H1 (cell line): ENCODE results near the gene LRP1. TPM values are rescaled to one million over a fixed set of nuclear protein-coding genes. Genes with fewer than 3 reads are reported as not detected.

Experiments used
- CTCF ChIA-PET: fragments of 300-600 bp; sonication (Branson Sonifier 250); formaldehyde crosslinking; loops from one replicate; lab custom pipeline; 2021; ENCODE audit not compliant: partially characterized antibody; lab: Charles Lee
- POLR2A ChIA-PET: fragments of 300-600 bp; sonication (Branson Sonifier 250); formaldehyde crosslinking; loops from one replicate; lab custom pipeline; 2021; ENCODE audit warnings: inconsistent platforms; ENCODE audit not compliant: partially characterized antibody; lab: Charles Lee
- DNase-seq, 2 experiments: peaks; one replicate each; pipeline versions ENCODE4 v3.0.0 to v3.0.0-alpha.2; 2010 to 2022; ENCODE audit warnings: low spot score in 2 of 2, low read depth in 1 of 2, mixed read lengths in 1 of 2
- FAIRE-seq: peaks from 2 replicates; lab custom pipeline; 2011; peaks lifted over from hg19 to GRCh38; lab: Jason Lieb, UNC
- H2AFZ ChIP-seq: 2 replicates; pipeline ENCODE4 v1.8.1; 2012; ENCODE audit warnings: low read length, inconsistent platforms
- H2AK5ac ChIP-seq: 2 replicates; pipeline ENCODE4 v1.6.1; 2013; ENCODE audit warnings: low read depth, low read length
- H2BK120ac ChIP-seq: replicated peaks from 2 replicates; pipeline ENCODE3; 2013; ENCODE audit warnings: low read depth, low read length, inconsistent platforms
- H2BK12ac ChIP-seq: 2 replicates; pipeline ENCODE4 v1.6.1; 2013; ENCODE audit warnings: low read depth, low read length
- H2BK15ac ChIP-seq: 2 replicates; pipeline ENCODE4 v1.6.1; 2013; ENCODE audit warnings: low read length
- H2BK20ac ChIP-seq: 2 replicates; pipeline ENCODE4 v1.6.1; 2013; ENCODE audit warnings: low read length
- H2BK5ac ChIP-seq: 2 replicates; pipeline ENCODE4 v1.6.1; 2013; ENCODE audit warnings: low read depth, low read length
- H3K14ac ChIP-seq: 2 replicates; pipeline ENCODE4 v1.6.1; 2013; ENCODE audit warnings: inconsistent platforms; ENCODE audit not compliant: insufficient read length
- H3K18ac ChIP-seq: 2 replicates; pipeline ENCODE4 v1.6.1; 2013; ENCODE audit warnings: low read length; ENCODE audit errors: extremely low read depth
- H3K23ac ChIP-seq: 2 replicates; pipeline ENCODE4 v1.6.1; 2013; ENCODE audit warnings: inconsistent platforms; ENCODE audit not compliant: insufficient read length
- H3K23me2 ChIP-seq: 2 replicates; pipeline ENCODE4 v1.6.1; 2013; ENCODE audit warnings: low read depth, low read length
- H3K27ac ChIP-seq: 2 replicates; pipeline ENCODE4 v1.6.1; 2011; ENCODE audit warnings: low read depth, low read length, inconsistent platforms
- H3K27me3 ChIP-seq, 4 experiments: replicated peaks in 1 of 4; 1 replicate in 1 of 4; 2 replicates in 3 of 4; pipeline versions ENCODE4 v1.6.1 to v1.8.1; 2011 to 2013; ENCODE audit warnings: low read length in 3 of 4, mild to moderate bottlenecking in 3 of 4, inconsistent platforms in 2 of 4, mixed read lengths in 2 of 4, moderate library complexity in 1 of 4; ENCODE audit not compliant: control insufficient read depth in 3 of 4, insufficient read depth in 3 of 4; ENCODE audit errors: extremely low read depth in 1 of 4
- H3K36me3 ChIP-seq, 4 experiments: 2 replicates each; pipeline versions ENCODE4 v1.6.1 to v1.8.1; 2011 to 2013; ENCODE audit warnings: mild to moderate bottlenecking in 4 of 4, low read length in 3 of 4, moderate library complexity in 2 of 4, control low read depth in 1 of 4, inconsistent platforms in 1 of 4; ENCODE audit not compliant: insufficient read depth in 4 of 4, control insufficient read depth in 2 of 4
- H3K4ac ChIP-seq: replicated peaks from 2 replicates; pipeline ENCODE3; 2013; ENCODE audit warnings: low read length, low read depth, mixed read lengths, inconsistent platforms; ENCODE audit not compliant: insufficient read length
- H3K4me1 ChIP-seq, 4 experiments: replicated peaks in 1 of 4; 1 replicate in 1 of 4; 2 replicates in 3 of 4; pipeline versions ENCODE4 v1.6.1 to v1.8.1; 2011 to 2013; ENCODE audit warnings: low read length in 3 of 4, inconsistent platforms in 2 of 4, mixed read lengths in 1 of 4; ENCODE audit not compliant: insufficient read depth in 4 of 4, control insufficient read depth in 3 of 4
- H3K4me2 ChIP-seq, 2 experiments: 2 replicates each; pipeline versions ENCODE4 v1.6.1 to v1.8.1; 2011 to 2013; ENCODE audit warnings: low read depth in 2 of 2, low read length in 2 of 2, control low read depth in 1 of 2, inconsistent platforms in 1 of 2, mild to moderate bottlenecking in 1 of 2; ENCODE audit not compliant: insufficient read depth in 1 of 2
- H3K4me3 ChIP-seq, 4 experiments: fragments of 200-600, 300-600 bp in 1 of 4; sonication (generic), shearing (Covaris generic), sonication (Bioruptor Twin) in 1 of 4; 2 replicates each; pipeline versions ENCODE4 v1.5.1 to v1.8.1; 2011 to 2016; ENCODE audit warnings: low read length in 4 of 4, low read depth in 3 of 4, control low read depth in 2 of 4, inconsistent platforms in 2 of 4, mild to moderate bottlenecking in 2 of 4, mixed read lengths in 1 of 4, moderate library complexity in 1 of 4; ENCODE audit not compliant: insufficient read depth in 2 of 4; ENCODE audit errors: extremely low read depth in 1 of 4
- H3K56ac ChIP-seq: replicated peaks from 2 replicates; pipeline ENCODE3; 2013; ENCODE audit warnings: low read depth, mild to moderate bottlenecking, mixed read lengths, low read length, inconsistent platforms; ENCODE audit not compliant: insufficient read length
- H3K79me1 ChIP-seq: 2 replicates; pipeline ENCODE4 v1.6.1; 2013; ENCODE audit warnings: low read depth, low read length, control low read depth
- H3K79me2 ChIP-seq, 2 experiments: 2 replicates each; pipeline versions ENCODE4 v1.6.1 to v1.8.1; 2012 to 2013; ENCODE audit warnings: low read length in 2 of 2, mild to moderate bottlenecking in 2 of 2, inconsistent platforms in 1 of 2; ENCODE audit not compliant: insufficient read depth in 2 of 2, control insufficient read depth in 1 of 2
- H3K9ac ChIP-seq, 4 experiments: replicated peaks in 1 of 4; 1 replicate in 1 of 4; 2 replicates in 3 of 4; pipeline versions ENCODE4 v1.6.1 to v1.8.1; 2011 to 2013; ENCODE audit warnings: low read depth in 3 of 4, low read length in 3 of 4, control low read depth in 2 of 4, mild to moderate bottlenecking in 2 of 4, moderate library complexity in 2 of 4, inconsistent platforms in 1 of 4; ENCODE audit errors: extremely low read depth in 1 of 4
- H3K9me3 ChIP-seq, 2 experiments: 2 replicates each; pipeline versions ENCODE4 v1.6.1 to v1.8.1; 2012 to 2013; ENCODE audit warnings: mild to moderate bottlenecking in 2 of 2, moderate library complexity in 2 of 2, control low read depth in 1 of 2, inconsistent platforms in 1 of 2, low read depth in 1 of 2, low read length in 1 of 2, mixed read lengths in 1 of 2; ENCODE audit not compliant: insufficient read depth in 2 of 2
- H4K20me1 ChIP-seq, 2 experiments: replicated peaks in 1 of 2; 2 replicates each; pipeline versions ENCODE3 to v1.8.1; 2011 to 2013; ENCODE audit warnings: inconsistent platforms in 2 of 2, low read length in 2 of 2, mild to moderate bottlenecking in 1 of 2; ENCODE audit not compliant: insufficient read depth in 2 of 2, control insufficient read depth in 1 of 2
- H4K5ac ChIP-seq: 2 replicates; pipeline ENCODE4 v1.6.1; 2013; ENCODE audit warnings: low read length, low read depth, mixed read lengths, inconsistent platforms; ENCODE audit not compliant: insufficient read length
- H4K8ac ChIP-seq: 2 replicates; pipeline ENCODE4 v1.8.0; 2013; ENCODE audit warnings: mild to moderate bottlenecking, moderate library complexity, low read length, inconsistent platforms; ENCODE audit not compliant: insufficient read depth; ENCODE audit errors: extremely low read depth
- H4K91ac ChIP-seq: replicated peaks from 2 replicates; pipeline ENCODE3; 2013; ENCODE audit warnings: low read length, mixed read lengths, inconsistent platforms; ENCODE audit not compliant: insufficient read length
- KDM4A ChIP-seq: IDR thresholded peaks from one replicate; pipeline ENCODE4 v1.7.1; 2012; ENCODE audit warnings: low read depth, mild to moderate bottlenecking, moderate library complexity, low read length, inconsistent platforms; ENCODE audit not compliant: severe bottlenecking
- SUZ12 ChIP-seq: fragments of 200-600 bp; sonication (generic); IDR thresholded peaks from 2 replicates; pipeline ENCODE4 v1.6.1; 2012; ENCODE audit warnings: mild to moderate bottlenecking, inconsistent platforms, low read length, moderate library complexity, mixed read lengths
- TAF7 ChIP-seq: optimal IDR thresholded peaks from 2 replicates; pipeline ENCODE3; 2011; ENCODE audit warnings: low read depth, mild to moderate bottlenecking, inconsistent platforms, low read length, moderate library complexity, borderline replicate concordance
- WGBS, 2 experiments: shearing (Covaris generic) in 1 of 2; methylation state at CpG; one replicate each; pipeline versions ENCODE4 v1.1.6 to v1.1.7; 2013 to 2015; ENCODE audit warnings: low lambda C conversion rate in 2 of 2, mixed read lengths in 2 of 2, inconsistent platforms in 1 of 2, low coverage in 1 of 2, missing lambda C conversion rate in 1 of 2; ENCODE audit not compliant: insufficient replicate concordance in 2 of 2, insufficient coverage in 1 of 2, insufficient read length in 1 of 2; ENCODE audit errors: extremely low coverage in 1 of 2, missing lambda C conversion rate in 1 of 2; 5-methylcytosine and 5-hydroxymethylcytosine counted together
- polyA plus RNA-seq, 7 experiments: library from polyadenylated mRNA; depleted of rRNA in 3 of 7; stranded (reverse) in 5 of 7; unstranded in 2 of 7; fragments of >200 nt in 5 of 7; fragments of 200-250 nt in 2 of 7; gene quantifications; 1 replicate in 5 of 7; 2 replicates in 1 of 7; 4 replicates in 1 of 7; pipeline versions ENCODE4 v1.2.1 to v1.2.3, GENCODE V29; 2011 to 2013; ENCODE audit warnings: missing spikeins in 2 of 7, mixed read lengths in 2 of 7
- total RNA-seq: library from RNA; stranded (reverse); fragmentation: NEBNext Ultra II Directional; extraction: Animal tissue kit (Norgen Biotek cat#: 25700); gene quantifications from 2 replicates; pipeline ENCODE4 v1.2.1, GENCODE V29; 2021

LRP1 gene
- total and polyA plus RNA-seq, 2 of the 8 experiments (the other 6 are each of a cell fraction or from before 2014, with no cell fraction given), result 35.3 to 92.5 TPM

GRCh38 chr12:57230381-57231155, 102.3 kb downstream of the LRP1 start:
- Histone ChIP-seq H3K27ac (peak overlapping the region; percentile 85; the same call in 1 of the 2 replicates), H2BK20ac (0 out of 2 replicates have a peak overlapping the region, but pooled peaks have one; percentile 61), H3K36me3 (peaks cover 29 to 42% (median 35%) of the 10 kb centered on the region in 4 experiments), H2AK5ac (peak overlapping the region; percentile 68), H3K56ac (peak overlapping the region; percentile 1), H3K4me2 (peak overlapping the region; percentile 94 to 95), H3K4me3 (peak overlapping the region; percentile 69 to 93 (median 81))
- DNase-seq (no peak), FAIRE-seq (no peak)
- WGBS, 2 experiments, result 58% methylated on average over 10 of the region's 10 CpGs; no CpG with 5 or more reads in 1 of the 2 experiments
- TF ChIP-seq TAF7, result peak; percentile 7
- TF ChIP-seq KDM4A, result peak; percentile 2
- no peak for TF ChIP-seq SUZ12
- TF ChIP-seq, all 59 proteins: peak for 2
- Histone ChIP-seq H4K20me1 (peaks cover 16 to 30% of the 10 kb centered on the region in 2 experiments), H4K5ac (peak overlapping the region; percentile 12), H3K23me2 (peaks cover 14% of the 10 kb centered on the region), H2BK15ac (peak overlapping the region; percentile 75; the same call in 1 of the 2 replicates), H3K4ac (peak overlapping the region; percentile 53), H2BK5ac (peak overlapping the region; percentile 96), H3K23ac (no peak overlapping the region), H3K18ac (peak overlapping the region; percentile 7), H2AFZ (no peak overlapping the region), H3K4me1 (peaks cover 4 to 46% (median 24%) of the 10 kb centered on the region in 4 experiments), H3K14ac (no peak overlapping the region), H3K79me1 (peaks cover 11% of the 10 kb centered on the region), H3K27me3 (peaks cover 4 to 30% (median 24%) of the 10 kb centered on the region in 4 experiments), H4K8ac (peak overlapping the region; percentile 98), H3K9ac (peak overlapping the region; percentile 90 to 99 (median 96)), H2BK120ac (no peak overlapping the region), H4K91ac (peak overlapping the region; percentile 58), H3K79me2 (peaks cover 6 to 15% of the 10 kb centered on the region in 2 experiments; a peak in 3 of 4 replicates), H2BK12ac (peak overlapping the region; percentile 41), H3K9me3 (no peaks in the 10 kb centered on the region)
- POLR2A ChIA-PET, result interaction anchor here (0.6 to 23.7 kb wide), 29 partner anchors 1 to 1126 kb away, joined by 3 to 852 read pairs (median 7); partner anchors contain the start of genes GLI1, INHBE, LRP1 and NAB2
- CTCF ChIA-PET, result interaction anchor here (0.6 to 27.9 kb wide), 8 partner anchors 7 to 548 kb away, joined by 3 to 726 read pairs (median 4); partner anchors contain the start of genes INHBE, NXPH4 and STAC3
